ENCODE data around the gene RNF215. TPM values are rescaled to one million over a fixed set of nuclear protein-coding genes. Genes with fewer than 3 reads are reported as not detected.
"Not testable (repeated sequence)": the region's sequence is repeated elsewhere in the genome, so short reads cannot be mapped to it uniquely, and the experiment has no call there.

RNF215 gene
- total RNA-seq, 1 experiment from 2014 or later, result 23.2 TPM

DNA sequence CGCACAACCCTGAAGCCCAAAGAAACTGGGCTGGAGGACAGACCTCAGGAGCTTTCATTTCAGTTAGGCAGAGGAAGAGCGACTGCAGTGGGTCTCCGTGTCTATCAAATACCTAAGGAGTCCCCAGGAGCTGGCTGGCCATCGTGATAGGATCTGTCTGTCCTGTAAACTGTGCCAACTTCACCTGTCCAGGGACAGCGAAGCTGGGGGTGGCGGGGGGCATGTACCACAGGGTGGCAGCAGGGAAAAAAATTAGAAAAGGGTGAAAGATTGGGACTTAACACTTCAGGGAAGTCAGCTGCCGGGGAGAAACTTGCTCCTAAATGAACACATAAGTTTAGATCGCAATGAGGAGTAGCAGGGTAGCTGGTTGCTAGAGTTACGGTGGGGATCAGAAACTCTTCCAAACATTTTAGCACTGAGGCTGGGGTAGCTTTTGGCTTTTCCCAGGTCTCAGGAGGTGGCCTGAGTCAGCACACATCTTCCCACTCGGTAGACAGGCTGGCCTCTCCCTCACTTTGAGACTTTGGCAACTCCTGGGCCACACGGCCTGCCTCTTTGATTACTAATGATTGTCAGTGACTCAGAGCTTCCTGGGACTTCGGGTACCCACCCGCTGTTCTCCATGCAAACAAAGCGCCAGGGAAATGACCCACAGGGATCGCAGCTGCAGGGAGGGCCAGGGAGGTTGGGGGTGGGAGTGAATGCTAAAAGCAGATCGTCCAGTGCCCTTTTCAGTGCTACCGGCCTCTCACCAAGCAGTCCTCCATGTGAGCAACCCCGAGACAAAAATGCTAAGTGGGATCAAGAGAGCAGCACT is 35.5 kb upstream of the RNF215 start:
- no peak for DNase-seq (ENCODE audit: low spot score)
- in situ Hi-C loops (cut with HindIII; ENCODE audit: low sequenced_read_pairs), result no loop called here

DNA sequence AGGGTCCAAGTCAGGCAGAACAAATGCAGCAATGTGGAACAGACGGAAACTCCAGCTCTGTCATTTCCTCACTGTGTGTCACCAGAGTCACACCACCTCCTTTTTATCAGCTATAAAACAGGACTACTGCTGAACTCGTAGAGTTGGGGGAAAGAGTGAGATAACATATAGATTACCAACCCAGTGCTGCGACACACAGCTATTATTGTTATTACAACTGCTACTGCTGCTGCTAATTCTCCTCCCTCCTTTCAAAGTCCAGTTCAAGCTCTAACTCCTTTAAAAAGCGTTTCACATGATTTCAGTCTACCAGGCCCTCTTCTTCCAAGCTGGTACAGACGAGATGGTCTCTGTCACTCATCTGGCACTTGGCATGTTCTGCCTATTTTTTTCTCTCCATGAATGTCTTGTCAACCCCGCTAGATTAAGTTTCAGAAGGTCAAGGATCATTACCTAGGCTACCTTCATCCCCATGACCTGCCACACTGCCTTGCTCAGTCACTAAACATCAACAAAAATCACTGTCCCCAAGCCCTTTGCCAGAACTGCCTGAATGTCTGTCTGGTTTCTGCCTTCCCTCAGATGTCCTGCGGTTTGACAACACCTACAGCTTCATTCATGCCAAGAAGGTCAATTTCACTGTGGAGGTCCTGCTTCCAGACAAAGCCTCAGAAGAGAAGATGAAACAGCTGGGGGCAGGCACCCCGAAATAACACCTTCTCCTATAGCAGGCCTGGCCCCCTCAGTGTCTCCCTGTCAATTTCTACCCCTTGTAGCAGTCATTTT is 34.7 kb upstream of the RNF215 start:
- in situ Hi-C loops (cut with HindIII; ENCODE audit: low sequenced_read_pairs), result no loop called here
- no peak for DNase-seq (ENCODE audit: low spot score)

DNA sequence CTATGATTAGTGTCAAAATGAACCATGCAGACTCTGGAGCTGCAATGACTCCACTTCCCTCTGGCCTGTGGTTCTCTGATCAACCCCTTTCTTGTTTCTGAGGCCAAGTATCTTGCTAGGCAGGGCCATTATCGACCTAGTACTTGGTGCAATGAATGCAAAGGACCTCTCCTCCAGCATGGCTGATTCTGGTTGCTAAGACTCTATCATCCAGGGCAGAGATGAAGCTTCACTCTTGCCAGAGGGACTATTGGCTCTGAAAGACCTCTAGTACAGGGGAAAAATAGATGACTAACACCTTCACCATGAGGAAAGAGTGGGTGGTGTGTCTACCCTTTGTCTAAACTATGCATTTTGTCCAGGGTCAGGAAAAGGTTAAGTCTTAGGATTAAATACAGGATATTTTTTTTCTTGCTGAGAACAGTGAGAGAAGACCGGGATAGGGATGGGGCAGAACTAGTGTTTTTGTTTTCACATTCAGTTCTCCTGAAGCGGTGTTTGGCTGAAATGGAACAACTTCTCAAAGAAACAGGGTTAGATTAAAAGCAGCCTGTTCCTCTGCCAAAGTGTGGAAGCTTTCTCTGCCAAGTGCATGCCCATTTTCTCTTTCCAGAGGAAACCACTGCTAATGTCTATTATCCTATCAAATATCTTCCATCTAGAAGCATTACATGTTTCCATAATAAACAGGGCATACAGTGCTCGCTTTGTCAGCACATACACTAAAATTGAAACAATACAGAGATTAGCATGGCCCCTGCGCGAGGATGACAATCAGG is 33.3 kb upstream of the RNF215 start:
- no peak for DNase-seq (ENCODE audit: low spot score)
- in situ Hi-C loops (cut with HindIII; ENCODE audit: low sequenced_read_pairs), result no loop called here

DNA sequence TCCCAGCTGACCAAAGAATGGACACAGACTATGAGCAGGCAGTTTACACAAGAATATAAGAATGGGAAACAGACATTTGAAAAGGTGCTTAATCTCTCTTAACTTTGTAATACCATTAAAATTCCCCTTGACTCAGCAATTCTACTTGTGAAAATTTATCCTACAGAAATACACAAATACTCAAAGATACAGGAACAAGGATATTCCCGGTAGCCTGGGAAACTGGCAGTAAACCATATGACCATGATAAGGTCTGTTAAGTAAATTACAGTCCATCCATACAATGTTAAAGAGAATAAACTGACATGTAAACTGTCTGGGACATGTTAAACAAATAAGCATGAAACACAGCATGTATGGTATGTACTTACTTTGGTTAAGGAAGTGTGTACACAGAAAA is 29.6 kb upstream of the RNF215 start:
- in situ Hi-C loops (cut with HindIII; ENCODE audit: low sequenced_read_pairs), result no loop called here
- no peak for DNase-seq (ENCODE audit: low spot score)

DNA sequence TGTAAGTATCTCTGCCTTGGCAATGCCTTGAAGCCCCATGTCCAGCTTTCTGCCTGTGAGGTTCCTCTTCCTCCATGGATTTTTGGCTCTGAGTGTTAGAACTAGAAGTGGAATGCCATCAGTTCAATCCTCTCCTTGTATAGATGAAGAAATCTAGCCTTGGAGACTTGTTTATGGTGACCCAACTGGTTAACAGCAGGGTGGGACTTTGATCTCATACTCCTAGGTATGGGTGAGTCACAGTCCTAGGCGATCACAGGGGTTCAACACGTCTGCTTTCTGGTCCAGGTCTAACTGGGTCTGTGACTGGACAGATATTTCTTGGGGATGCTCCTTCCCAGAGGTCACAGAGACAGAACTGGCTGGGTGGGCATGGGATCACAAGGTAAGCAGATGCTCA is 29.2 kb upstream of the RNF215 start:
- DNase-seq (ENCODE audit: low spot score), result no peak
- in situ Hi-C loops (cut with HindIII; ENCODE audit: low sequenced_read_pairs), result no loop called here

DNA sequence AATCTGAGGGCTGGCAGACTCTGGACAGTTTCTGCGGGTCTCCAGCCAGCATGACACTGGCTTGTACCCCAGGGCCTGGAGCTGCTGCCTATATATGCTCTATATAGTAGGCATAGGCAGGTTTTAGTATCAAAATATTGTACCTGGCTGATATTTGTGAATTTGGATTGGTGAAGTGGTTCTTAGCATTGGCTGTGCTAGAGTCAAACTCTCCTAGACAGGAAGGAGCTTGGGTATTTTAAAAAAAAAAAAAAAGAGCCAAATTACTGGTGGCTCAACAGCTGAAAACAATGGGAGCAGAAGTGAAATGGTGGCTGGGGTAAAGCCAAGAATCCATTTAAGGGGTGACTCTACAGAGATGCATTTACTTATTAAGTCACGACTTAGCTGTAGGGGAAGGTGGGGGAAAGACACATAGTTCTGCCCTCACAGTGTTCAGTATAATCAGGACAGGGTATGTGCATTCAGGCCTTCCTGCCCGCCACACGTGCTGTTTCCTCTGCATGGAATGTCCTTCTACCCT is 27.4 kb upstream of the RNF215 start:
- DNase-seq (ENCODE audit: low spot score), result no peak
- in situ Hi-C loops (cut with HindIII; ENCODE audit: low sequenced_read_pairs), result no loop called here

DNA sequence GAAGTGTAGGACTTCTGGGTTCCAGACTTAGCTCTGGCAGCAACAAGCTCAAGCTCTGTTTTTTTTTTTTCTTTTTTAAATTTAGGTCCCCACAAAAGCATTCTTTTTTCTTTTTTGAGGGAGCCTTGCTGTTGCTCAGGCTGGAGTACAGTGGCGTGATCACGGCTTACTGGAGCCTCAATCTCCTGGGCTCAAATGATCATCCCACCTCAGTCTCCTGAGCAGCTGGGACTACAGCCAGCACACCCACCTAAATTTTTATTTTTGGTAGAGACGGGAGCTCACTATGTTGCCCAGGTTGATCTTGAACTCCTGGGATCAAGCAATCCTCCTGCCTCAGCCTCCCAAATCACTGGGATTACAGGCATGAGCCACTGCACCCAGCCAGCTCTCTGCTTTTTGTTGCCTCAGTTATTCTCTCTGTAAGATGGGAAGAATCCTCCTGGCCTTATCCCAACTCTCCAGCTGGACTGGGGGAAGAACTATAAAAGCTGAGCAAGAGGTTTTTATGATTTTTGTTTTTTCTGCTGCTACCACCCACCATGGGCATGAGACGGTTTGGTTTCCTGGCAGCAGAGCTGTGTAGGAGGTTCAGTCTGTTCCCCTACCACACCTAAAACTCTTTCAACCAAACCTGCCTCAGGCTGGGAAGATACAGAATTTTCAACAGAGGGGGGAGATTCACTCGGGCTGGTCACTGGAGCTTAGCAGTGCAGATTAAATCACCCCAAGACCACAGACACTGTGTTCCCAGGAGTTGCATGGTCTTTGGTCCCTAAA is 26.7 kb upstream of the RNF215 start:
- in situ Hi-C loops (cut with HindIII; ENCODE audit: low sequenced_read_pairs), result no loop called here

DNA sequence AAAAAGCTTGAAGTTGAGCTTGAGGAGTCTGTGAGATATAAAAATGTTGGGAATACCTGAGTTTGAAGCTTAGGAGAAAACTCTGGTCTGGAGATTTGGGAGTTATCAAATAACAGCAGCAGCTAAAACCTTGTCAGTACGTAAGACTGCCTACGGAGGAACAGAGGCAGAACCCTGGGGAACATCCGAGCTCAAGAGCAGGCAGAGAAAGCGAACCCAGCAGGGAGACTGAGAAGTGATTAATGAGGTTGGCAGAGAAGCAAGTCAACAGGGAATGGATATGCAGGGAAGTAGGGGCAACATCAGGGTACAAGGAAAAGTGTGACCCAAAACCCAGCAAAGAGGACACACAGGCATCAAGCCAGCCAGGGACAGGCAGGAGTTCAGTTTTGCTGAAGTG is 25.8 kb upstream of the RNF215 start:
- in situ Hi-C loops (cut with HindIII; ENCODE audit: low sequenced_read_pairs), result no loop called here
- no peak for DNase-seq (ENCODE audit: low spot score)

More for the DNA sequence above, 26.7 kb upstream of the RNF215 start:
- DNase-seq (ENCODE audit: low spot score), result no peak

DNA sequence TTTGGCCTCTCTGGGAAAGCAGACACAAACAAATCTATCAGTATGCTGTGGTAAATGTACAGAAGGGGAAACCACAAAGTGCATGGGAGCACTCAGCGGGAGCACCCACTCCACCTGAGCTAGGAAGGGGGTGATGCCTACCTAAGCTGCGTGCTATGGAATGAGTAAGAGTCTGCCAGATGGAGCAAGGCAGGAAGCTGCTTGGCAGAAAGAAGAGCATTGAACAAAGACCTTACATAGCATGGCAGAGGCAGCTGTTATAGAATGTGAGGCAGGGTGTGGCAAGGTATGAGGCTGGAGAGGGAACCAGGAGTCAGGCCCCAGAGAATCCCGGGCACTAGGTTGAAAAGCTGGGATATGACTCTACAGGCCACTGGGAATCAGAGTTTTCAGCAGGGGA is 24.6 kb upstream of the RNF215 start:
- in situ Hi-C loops (cut with HindIII; ENCODE audit: low sequenced_read_pairs), result no loop called here
- DNase-seq (ENCODE audit: low spot score), result no peak

DNA sequence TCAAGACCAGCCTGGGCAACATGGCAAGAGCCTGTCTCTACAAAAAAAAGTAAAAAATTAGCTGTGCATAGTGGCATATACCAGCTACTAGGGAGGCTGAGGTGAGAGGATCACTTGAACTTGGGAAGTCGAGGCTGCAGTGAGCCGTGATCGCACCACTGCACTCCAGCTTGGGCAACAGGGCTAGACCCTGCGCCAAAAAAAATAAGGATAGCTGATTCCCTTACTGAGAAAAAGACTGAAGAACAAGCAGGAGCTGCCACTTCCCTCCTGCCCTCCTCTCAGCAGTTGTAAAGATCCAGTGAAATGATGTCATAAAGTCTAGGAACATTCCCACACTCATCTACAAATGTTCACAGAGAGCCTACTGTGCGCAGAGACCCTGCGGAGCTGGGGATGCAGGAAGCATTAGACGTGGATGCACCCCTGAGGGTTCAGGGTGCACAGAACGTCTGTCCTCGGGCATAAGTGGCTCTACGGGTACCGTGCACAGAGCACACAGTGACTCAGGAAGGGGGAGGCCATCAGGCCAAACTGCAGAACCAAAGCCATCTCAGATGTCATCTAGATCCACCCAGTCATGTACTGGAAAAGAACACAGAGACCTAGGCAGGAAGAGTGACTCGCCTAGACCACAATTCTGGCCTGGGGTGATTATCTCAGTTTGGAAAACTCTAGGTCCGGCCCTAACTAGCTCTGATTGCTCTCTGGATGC is 21.3 kb upstream of the RNF215 start:
- in situ Hi-C loops (cut with HindIII; ENCODE audit: low sequenced_read_pairs), result no loop called here
- no peak for DNase-seq (ENCODE audit: low spot score)

DNA sequence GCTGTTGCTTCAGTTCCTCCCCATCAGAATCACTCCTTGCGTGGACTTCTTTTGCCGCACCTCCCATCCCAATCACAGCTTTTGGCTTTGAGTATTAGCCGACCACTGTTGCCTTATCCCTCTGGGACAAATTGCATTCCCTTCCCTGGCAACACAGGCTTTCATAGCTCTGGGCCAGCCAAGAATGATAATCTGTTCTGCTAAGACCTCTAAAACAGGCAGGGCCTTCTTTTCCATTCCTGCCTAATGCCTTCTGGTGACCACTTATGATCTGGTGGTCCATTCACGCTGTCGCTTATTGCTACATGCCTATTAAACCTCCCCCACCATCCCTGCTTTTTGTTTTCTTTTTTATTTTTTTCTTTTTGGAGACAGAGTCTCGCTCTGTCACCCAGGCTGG is 19.2 kb upstream of the RNF215 start:
- in situ Hi-C loops (cut with HindIII; ENCODE audit: low sequenced_read_pairs), result no loop called here
- no peak for DNase-seq (ENCODE audit: low spot score)

DNA sequence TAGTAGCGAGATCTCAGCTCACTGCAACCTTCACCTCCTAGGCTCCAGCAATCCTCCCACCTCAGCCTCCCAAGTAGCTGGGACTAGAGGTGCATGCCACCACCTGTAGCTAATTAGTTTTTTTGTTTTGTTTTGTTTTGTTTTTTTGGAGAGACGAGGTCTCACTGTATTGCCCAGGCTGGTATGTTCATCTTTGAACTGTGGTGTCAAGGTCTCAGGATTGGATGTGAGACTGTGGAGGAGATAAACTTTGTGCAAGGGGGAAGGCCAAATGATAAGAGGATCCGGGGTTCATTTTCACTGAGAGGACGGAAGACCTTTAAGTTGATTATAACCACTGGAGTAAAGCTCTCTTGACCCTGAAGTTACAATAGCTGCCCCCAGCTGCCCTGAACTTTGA is 18.5 kb upstream of the RNF215 start:
- DNase-seq (ENCODE audit: low spot score), result no peak
- in situ Hi-C loops (cut with HindIII; ENCODE audit: low sequenced_read_pairs), result no loop called here

DNA sequence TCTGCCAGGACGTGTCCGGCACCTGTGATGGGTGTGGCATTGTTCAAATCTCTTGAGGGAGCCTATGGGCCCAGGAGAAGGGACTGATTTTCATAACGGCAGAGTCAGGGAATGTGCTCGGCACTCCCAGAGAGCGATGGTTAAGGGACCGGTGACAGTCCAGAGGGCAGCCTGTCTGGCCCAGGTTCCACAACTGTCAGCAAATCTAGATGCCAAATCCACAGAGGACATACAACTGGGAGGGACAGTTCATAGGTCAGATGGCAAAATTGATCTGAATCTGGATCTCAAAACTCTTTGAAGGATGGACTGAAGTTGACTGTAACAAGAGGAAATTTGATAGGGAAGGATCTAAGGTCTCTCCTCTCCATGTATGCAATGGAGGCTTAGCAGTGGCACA is 17.1 kb upstream of the RNF215 start:
- in situ Hi-C loops (cut with HindIII; ENCODE audit: low sequenced_read_pairs), result no loop called here
- no peak for DNase-seq (ENCODE audit: low spot score)

DNA sequence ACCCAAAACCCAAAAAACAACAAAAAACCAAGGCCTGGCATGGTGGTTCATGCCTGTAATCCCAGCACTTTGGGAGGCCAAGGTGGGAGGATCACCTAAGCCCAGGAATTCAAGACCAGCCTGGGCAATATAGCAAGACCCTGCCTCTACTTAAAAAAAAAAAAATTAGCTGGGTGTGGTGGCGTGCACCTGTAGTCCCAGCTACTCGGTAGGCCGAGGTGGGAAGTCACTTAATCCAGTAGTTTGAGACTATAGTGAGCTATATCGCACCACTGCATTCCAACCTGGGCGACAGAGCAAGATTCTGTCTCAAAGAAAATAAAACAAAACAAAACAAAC is 15.5 kb upstream of the RNF215 start:
- DNase-seq (ENCODE audit: low spot score); in situ Hi-C loops (cut with HindIII; ENCODE audit: low sequenced_read_pairs): not testable (repeated sequence)

DNA sequence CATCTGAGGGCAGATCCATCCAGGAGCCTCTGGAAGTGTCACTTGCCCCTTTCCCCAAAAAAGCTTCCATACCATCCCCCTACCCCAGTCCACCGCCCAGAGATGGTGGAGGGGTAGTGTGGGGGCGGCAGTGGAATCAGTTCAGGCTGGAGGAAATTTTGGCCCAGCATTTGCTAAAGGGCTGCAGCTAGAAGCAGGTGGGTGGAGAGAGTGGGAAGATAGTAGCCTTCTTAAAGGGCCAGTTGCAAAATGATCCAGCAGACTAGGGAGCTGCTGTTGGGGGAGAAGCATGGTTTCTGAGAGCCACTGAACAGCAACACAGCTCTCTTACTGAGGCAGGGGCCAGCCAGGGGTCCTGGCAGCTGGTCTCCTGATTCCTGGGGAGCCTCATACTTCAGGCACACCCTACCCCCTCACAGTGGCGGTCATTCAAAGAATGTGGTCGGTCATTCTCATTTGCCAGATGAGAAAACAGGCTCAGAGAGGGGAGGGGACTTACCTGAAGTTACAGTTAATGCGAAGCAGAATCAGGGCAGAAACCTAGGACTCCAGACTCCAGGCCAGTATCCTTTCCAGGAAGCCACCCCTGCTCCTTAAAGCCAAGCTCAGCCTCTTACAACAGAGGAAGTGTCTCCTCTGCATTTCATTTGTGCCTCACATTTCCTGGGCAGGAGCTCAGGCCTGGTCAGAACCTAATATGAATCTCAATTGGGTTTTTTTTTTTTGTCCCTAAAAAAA is 15.0 kb upstream of the RNF215 start:
- in situ Hi-C loops (cut with HindIII; ENCODE audit: low sequenced_read_pairs), result no loop called here
- DNase-seq (ENCODE audit: low spot score), result no peak

DNA sequence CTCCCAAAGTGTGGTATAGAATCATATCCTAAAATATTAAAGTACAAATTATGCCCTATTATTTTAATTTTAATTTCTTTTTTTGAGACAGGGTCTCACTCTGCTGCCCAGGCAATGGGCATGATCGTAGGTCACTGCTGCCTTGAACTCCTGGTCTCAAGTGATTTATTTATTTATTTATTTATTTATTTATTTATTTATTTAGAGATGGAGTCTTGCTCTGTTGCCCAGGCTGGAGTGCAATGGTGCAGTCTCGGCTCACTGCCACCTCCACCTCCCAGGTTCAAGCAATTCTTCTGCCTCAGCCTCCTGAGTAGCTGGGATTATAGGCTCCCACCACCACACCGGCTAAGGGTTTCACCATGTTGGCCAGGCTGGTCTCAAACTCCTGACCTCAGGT is 13.8 kb upstream of the RNF215 start:
- in situ Hi-C loops (cut with HindIII; ENCODE audit: low sequenced_read_pairs); DNase-seq (ENCODE audit: low spot score): not testable (repeated sequence)

DNA sequence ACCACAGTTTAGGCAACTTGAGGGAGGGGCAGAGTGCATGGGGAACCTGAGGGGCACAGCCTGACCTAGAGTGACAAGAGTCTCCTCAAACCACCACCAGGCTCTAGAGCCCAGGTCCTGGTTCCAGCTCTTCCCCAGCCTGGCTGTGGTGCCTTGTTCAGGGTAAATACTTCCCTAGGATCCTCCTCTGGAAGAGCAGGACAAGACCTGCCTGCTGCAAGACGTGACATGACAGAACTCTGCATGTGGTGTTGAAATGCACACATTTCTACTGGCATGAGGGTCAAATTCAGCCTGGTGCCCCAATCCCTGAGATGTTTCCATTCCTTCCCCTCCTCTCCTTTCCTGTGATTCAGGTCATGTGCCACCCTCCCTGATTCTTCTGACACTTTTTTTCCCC is 12.9 kb upstream of the RNF215 start:
- no peak for DNase-seq (ENCODE audit: low spot score)
- in situ Hi-C loops (cut with HindIII; ENCODE audit: low sequenced_read_pairs), result no loop called here

DNA sequence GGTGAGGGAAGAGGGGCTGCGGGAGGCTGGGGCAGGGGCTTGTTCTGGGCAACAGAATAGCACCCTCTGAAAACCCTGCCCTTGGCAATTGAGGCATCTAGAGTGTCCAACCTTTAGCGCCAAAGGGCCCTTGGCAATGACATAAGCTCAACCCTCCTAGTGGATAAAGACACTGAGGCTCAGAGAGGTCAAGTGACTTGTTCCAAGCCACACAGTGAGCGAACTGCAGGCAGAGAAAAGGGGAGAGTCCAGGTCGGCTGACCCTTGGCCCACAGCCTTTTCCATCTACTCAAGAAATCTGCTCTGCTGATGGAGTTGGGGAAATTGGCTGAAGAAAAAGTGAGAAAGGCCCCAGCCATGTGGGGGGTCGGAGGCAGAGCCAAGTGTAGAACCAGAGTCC is 12.5 kb upstream of the RNF215 start:
- no peak for DNase-seq (ENCODE audit: low spot score)
- in situ Hi-C loops (cut with HindIII; ENCODE audit: low sequenced_read_pairs), result no loop called here

Data from G401 (cell line).